PC-3 (cell line): ENCODE measurements around the gene PTCD2. TPM values are rescaled to one million over a fixed set of nuclear protein-coding genes. Genes with fewer than 3 reads are reported as not detected.

Source experiments
- ATAC-seq: fragments of 200-7000 bp; cut with Tn5 transposase; 2 replicates; pipeline ENCODE4 v1.9.1; 2020; ENCODE audit warnings: mild to moderate bottlenecking, moderate library complexity
- BruUV-seq: library from RNA; stranded (reverse); fragments of 400-500 nt; replicated peaks from 2 replicates; lab custom pipeline; 2021; lab: Mats Ljungman, UMichigan
- CTCF ChIA-PET: fragments of 300-600 bp; sonication (Branson Sonifier 250); formaldehyde crosslinking; loops from one replicate; lab custom pipeline; 2022; ENCODE audit warnings: antibody characterized with exemption; lab: Charles Lee
- POLR2A ChIA-PET: fragments of 300-600 bp; sonication (Branson Sonifier 250); formaldehyde crosslinking; loops from one replicate; lab custom pipeline; 2022; ENCODE audit warnings: antibody characterized with exemption; ENCODE audit not compliant: unreplicated experiment; lab: Charles Lee
- DNase-seq: peaks from one replicate; pipeline ENCODE4 v3.0.0-alpha.2; 2015
- H2AFZ ChIP-seq: fragments of 300-600 bp; sonication (generic); 2 replicates; pipeline ENCODE4 v1.6.0; 2016; ENCODE audit warnings: antibody characterized with exemption, low read length
- H3F3A ChIP-seq: fragments of 300-600 bp; sonication (generic); one replicate; pipeline ENCODE4 v1.6.0; 2017; ENCODE audit warnings: antibody characterized with exemption, low read length, control low read depth, mild to moderate bottlenecking; ENCODE audit not compliant: unreplicated experiment
- H3K27ac ChIP-seq: fragments of 300-600 bp; sonication (generic); 2 replicates; pipeline ENCODE4 v1.5.1; 2016; ENCODE audit warnings: mild to moderate bottlenecking, low read length
- H3K27me3 ChIP-seq: fragments of 300-600 bp; sonication (generic); 2 replicates; pipeline ENCODE4 v1.6.1; 2016; ENCODE audit warnings: low read length, mixed read lengths
- H3K36me3 ChIP-seq: fragments of 300-600 bp; sonication (generic); 2 replicates; pipeline ENCODE4 v1.6.1; 2016; ENCODE audit warnings: low read depth, mixed run types, low read length, mixed read lengths
- H3K4me1 ChIP-seq: fragments of 300-600 bp; sonication (generic); 2 replicates; pipeline ENCODE4 v1.5.1; 2016; ENCODE audit warnings: low read length; ENCODE audit not compliant: insufficient read depth
- H3K4me2 ChIP-seq: fragments of 300-600 bp; sonication (generic); 2 replicates; pipeline ENCODE4 v1.6.0; 2016; ENCODE audit warnings: low read length
- H3K4me3 ChIP-seq: fragments of 300-600 bp; sonication (generic); 2 replicates; pipeline ENCODE4 v1.5.1; 2016; ENCODE audit warnings: mild to moderate bottlenecking, low read length, mixed read lengths
- H3K79me2 ChIP-seq: fragments of 300-600 bp; sonication (generic); 2 replicates; pipeline ENCODE4 v1.6.1; 2017; ENCODE audit warnings: low read length, mixed read lengths
- H3K9ac ChIP-seq: fragments of 300-600 bp; sonication (generic); 2 replicates; pipeline ENCODE4 v1.6.0; 2016; ENCODE audit warnings: mild to moderate bottlenecking, low read length
- H3K9me2 ChIP-seq: fragments of 300-600 bp; sonication (generic); replicated peaks from 2 replicates; pipeline ENCODE4 v1.6.1; 2016; ENCODE audit warnings: mixed run types, low read length, mixed read lengths
- H3K9me3 ChIP-seq: fragments of 300-600 bp; sonication (generic); 2 replicates; pipeline ENCODE4 v1.6.1; 2016; ENCODE audit warnings: low read length, mixed read lengths
- H4K20me1 ChIP-seq: fragments of 300-600 bp; sonication (generic); 2 replicates; pipeline ENCODE4 v1.6.1; 2016; ENCODE audit warnings: low read length, mixed read lengths
- CTCF ChIP-seq: fragments of 300-600 bp; sonication (generic); conservative IDR thresholded peaks from 2 replicates; pipeline ENCODE4 v1.5.1; 2017; ENCODE audit warnings: antibody characterized with exemption, low read depth, mild to moderate bottlenecking, low read length
- EZH2 ChIP-seq: fragments of 300-600 bp; sonication (generic); IDR thresholded peaks from one replicate; pipeline ENCODE4 v1.6.1; 2017; ENCODE audit warnings: antibody characterized with exemption, mild to moderate bottlenecking, low read length; ENCODE audit not compliant: unreplicated experiment
- EZH2phosphoT487 ChIP-seq: fragments of 300-600 bp; sonication (generic); IDR thresholded peaks from 2 replicates; pipeline ENCODE4 v1.6.1; 2018; ENCODE audit warnings: mild to moderate bottlenecking, antibody characterized with exemption, low read length, borderline replicate concordance
- intact Hi-C: fragments of 100-400 bp; cut with micrococcal nuclease; formaldehyde crosslinking; loops from 2 replicates; pipeline ENCODE4 v1.9.0; 2023
- total RNA-seq: library from RNA; depleted of rRNA; stranded (reverse); fragments of >200 nt; gene quantifications from 2 replicates; pipeline ENCODE4 v1.2.3, GENCODE V29; 2014

Gene PTCD2
- total RNA-seq, 1 experiment from 2014 or later: 3.4 TPM

- no peaks in the 10 kb centered on the region for H3F3A ChIP-seq
- H3K9me3 ChIP-seq: no peaks in the 10 kb centered on the region
- POLR2A ChIA-PET: no interaction called here
- CTCF ChIA-PET: no interaction called here
- H3K4me3 ChIP-seq: no peak overlapping the region
- H3K4me2 ChIP-seq: no peak overlapping the region
- no peak overlapping the region for H2AFZ ChIP-seq
- H3K9ac ChIP-seq: no peak overlapping the region
- no TSS peak for BruUV-seq
- intact Hi-C loops: loop anchor here (5.0 kb wide), 1 partner anchor 448 kb away; the partner anchor contains the start of gene TNPO1
- H4K20me1 ChIP-seq: no peaks in the 10 kb centered on the region
- no peak overlapping the region for H3K27ac ChIP-seq
- no peaks in the 10 kb centered on the region for H3K79me2 ChIP-seq
- DNase-seq (no peak), ATAC-seq (no peak)
- H3K36me3 ChIP-seq: no peaks in the 10 kb centered on the region
- H3K4me1 ChIP-seq: 0 out of 2 replicates have a peak, but pooled peaks cover 4% of the 10 kb centered on the region
- H3K27me3 ChIP-seq: no peaks in the 10 kb centered on the region
- no peaks in the 10 kb centered on the region for H3K9me2 ChIP-seq
- TF ChIP-seq EZH2: no peak
- TF ChIP-seq EZH2phosphoT487: no peak
- TF ChIP-seq CTCF: no peak
Observed at GRCh38 chr5:72369301-72369700, 49.1 kb downstream of the PTCD2 start.

GRCh38 chr5:72369711-72370110 lies 49.5 kb downstream of the PTCD2 start:
- no peaks in the 10 kb centered on the region for H3K79me2 ChIP-seq
- H3F3A ChIP-seq: no peaks in the 10 kb centered on the region
- no peak overlapping the region for H3K4me3 ChIP-seq
- no peak overlapping the region for H3K4me2 ChIP-seq
- H3K9me3 ChIP-seq: no peaks in the 10 kb centered on the region
- no peaks in the 10 kb centered on the region for H3K27me3 ChIP-seq
- ChIA-PET POLR2A (no interaction called here), CTCF (no interaction called here)
- H3K4me1 ChIP-seq: 0 out of 2 replicates have a peak, but pooled peaks cover 4% of the 10 kb centered on the region
- H3K27ac ChIP-seq: no peak overlapping the region
- no peak overlapping the region for H3K9ac ChIP-seq
- no TSS peak for BruUV-seq
- no peak overlapping the region for H2AFZ ChIP-seq
- H3K9me2 ChIP-seq: no peaks in the 10 kb centered on the region
- TF ChIP-seq EZH2: no peak
- H4K20me1 ChIP-seq: no peaks in the 10 kb centered on the region
- DNase-seq (no peak), ATAC-seq (no peak)
- intact Hi-C loops: loop anchor here (5.0 kb wide), 1 partner anchor 448 kb away; the partner anchor contains the start of gene TNPO1
- no peaks in the 10 kb centered on the region for H3K36me3 ChIP-seq

DNA sequence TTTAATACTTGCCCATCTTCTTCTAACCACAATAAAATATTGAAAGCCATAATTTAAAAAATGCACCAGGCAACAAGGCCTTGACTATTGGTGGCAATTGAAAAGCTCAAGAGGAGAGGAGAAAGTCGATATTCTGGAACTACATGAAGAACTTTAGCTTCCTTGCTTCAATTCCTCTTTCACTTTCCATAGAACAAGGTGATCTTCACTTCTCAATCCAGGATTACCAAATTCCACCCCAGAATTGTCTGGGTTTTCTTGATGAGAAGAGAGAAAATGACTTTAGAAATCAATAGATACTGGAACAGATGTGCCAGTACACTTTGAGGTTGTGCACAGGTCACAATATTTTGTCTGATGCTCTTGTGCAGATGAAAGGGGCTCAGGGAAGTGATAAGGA lies 52.2 kb downstream of the PTCD2 start:
- ChIA-PET POLR2A (no interaction called here), CTCF (no interaction called here)
- Histone ChIP-seq H3K4me2 (no peak overlapping the region), H3K9me3 (no peaks in the 10 kb centered on the region), H3K4me3 (no peak overlapping the region), H3K4me1 (no peaks in the 10 kb centered on the region), H3K27ac (no peak overlapping the region), H2AFZ (no peak overlapping the region), H3K36me3 (no peaks in the 10 kb centered on the region), H4K20me1 (no peaks in the 10 kb centered on the region), H3K79me2 (no peaks in the 10 kb centered on the region), H3K27me3 (no peaks in the 10 kb centered on the region), H3F3A (no peaks in the 10 kb centered on the region), H3K9ac (no peak overlapping the region), H3K9me2 (no peaks in the 10 kb centered on the region)
- intact Hi-C loops: no loop called here
- DNase-seq: no peak
- no peak for ATAC-seq
- TF ChIP-seq EZH2 (no peak), CTCF (no peak), EZH2phosphoT487 (no peak)
- BruUV-seq: no TSS peak
